GM20000 (cell line): ENCODE results near the gene DIPK2B.

ENCODE experiments used
- DNase-seq: peaks from one replicate; pipeline ENCODE4 v3.0.0; 2012; ENCODE audit warnings: low spot score
- TF ChIP-seq, protein P1 (sequence below): IDR thresholded peaks from 2 replicates; pipeline ENCODE4 v1.5.1; 2012; ENCODE audit warnings: mild to moderate bottlenecking, control low read depth; ENCODE audit errors: extremely low read depth, missing control alignments

DIPK2B gene

DNA sequence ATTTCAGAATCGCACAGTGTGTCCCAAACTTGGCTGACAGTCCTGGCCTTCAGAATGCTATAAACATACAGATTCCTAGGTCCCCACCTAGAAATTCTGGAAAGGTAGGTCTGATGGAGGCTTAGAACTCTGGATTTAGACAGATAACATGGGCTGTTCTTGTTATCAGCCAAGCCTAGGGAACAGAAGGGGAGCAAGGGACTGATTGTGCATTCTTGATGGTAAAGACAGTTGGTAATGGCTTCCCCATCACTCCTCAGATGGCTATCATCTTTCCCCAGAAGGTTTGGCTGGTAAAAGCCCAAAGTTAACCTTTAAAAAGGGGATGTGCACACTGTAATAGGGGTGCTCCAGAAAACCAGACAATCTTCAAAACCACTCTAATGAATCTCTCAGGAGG is 35.7 kb downstream of the DIPK2B start:
- DNase-seq, result no peak
- TF ChIP-seq, protein P1, sequence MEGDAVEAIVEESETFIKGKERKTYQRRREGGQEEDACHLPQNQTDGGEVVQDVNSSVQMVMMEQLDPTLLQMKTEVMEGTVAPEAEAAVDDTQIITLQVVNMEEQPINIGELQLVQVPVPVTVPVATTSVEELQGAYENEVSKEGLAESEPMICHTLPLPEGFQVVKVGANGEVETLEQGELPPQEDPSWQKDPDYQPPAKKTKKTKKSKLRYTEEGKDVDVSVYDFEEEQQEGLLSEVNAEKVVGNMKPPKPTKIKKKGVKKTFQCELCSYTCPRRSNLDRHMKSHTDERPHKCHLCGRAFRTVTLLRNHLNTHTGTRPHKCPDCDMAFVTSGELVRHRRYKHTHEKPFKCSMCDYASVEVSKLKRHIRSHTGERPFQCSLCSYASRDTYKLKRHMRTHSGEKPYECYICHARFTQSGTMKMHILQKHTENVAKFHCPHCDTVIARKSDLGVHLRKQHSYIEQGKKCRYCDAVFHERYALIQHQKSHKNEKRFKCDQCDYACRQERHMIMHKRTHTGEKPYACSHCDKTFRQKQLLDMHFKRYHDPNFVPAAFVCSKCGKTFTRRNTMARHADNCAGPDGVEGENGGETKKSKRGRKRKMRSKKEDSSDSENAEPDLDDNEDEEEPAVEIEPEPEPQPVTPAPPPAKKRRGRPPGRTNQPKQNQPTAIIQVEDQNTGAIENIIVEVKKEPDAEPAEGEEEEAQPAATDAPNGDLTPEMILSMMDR, result no peak

DNA sequence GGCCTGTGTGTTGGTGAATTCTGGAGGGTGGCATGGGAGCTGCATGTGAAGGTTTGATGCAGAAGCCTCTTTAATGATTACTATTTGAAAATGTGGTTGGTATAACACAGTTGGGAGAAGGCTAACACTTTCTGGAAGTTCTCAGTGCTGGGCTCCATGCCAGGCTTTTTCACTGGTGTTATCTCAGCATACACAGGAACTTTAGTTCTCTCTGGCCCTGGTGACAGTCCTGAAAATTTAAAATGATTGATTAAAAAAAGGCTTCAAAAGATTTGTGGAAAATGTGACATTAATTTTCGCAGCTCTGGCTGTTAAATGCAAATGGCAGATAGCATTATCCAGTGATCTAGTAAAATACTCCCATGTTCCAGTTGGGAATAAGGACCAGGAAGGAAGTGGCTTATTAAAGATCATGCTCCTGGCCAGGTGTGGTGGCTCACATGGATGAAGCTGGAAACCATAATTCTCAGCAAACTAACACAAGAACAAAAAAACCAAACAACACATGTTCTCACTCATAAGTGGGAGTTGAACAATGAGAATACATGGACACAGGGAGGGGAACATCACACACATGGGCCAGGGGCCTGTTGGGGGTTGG is 36.6 kb downstream of the DIPK2B start:
- TF ChIP-seq, protein P1, result no peak
- no peak for DNase-seq

DNA sequence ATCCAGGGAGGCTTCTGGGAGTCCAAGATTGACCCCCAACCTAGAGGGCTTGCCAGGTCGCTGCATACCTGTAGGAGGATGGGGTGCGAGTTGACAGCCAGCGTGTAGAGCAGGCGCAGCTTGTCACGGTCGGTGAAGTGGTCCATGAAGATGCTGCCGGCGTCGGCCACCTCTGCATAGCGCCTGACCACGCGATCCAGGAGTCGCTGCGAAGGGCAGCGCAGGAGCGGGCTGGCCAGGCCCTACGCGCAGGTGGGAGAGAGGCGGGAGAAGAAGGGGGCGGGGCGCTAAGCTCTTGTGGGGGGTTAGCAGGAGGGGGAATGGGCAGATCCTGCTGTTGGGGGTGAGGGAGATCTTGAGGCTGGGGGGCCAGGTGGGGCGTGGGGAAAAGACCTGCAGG is 43.0 kb downstream of the DIPK2B start:
- TF ChIP-seq, protein P1, result no peak
- no peak for DNase-seq

DNA sequence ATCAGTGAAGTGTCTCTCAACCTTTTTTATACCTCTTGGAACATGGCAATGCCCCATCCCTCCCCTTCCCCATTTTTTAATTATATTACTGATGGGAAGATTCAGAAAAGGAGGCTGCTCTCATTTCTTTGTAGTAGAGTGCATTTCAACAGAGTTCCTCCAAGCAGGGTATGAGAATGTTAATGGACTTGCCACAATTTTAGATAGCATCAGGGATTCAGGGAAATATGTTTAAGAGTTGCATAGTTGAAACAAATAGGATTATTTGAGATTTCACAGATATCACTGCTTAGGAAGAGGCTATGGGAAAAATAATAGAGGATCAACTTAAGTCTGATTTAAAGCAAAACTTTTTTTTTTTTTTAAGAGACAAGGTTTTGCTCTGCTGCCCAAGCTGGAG is 46.2 kb downstream of the DIPK2B start:
- TF ChIP-seq, protein P1, result no peak
- DNase-seq, result no peak

DNA sequence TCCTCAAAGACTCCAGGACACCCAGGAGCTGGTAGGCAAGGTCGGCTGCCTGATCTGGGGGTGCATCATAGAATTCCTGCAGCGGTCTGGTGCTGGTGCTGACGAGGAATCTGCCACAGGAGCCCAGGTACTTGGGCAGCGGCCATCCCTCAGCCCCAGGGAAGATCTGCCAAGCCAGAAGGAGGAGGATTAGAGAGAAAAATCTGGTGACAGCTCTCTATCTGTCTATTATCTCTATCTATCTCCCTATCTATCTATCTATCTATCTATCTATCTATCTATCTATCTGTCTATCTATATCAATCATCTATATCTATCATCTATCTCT is 46.7 kb downstream of the DIPK2B start:
- no peak for DNase-seq
- TF ChIP-seq, protein P1, result no peak
